Stimulated activated CD4-positive, alpha-beta T cell treated with anti-CD3 and anti-CD28 coated beads, Interleukin-1b, Interleukin-23, amount 100 ng/mL, for 48 hours (primary cell): ENCODE measurements around the gene TMEM117.

Experiments used
- DNase-seq: peaks from one replicate; pipeline ENCODE4 v3.0.0-alpha.2; 2020

TMEM117 gene

GRCh38 chr12:43887397-43887796 lies 51.5 kb downstream of the TMEM117 start:
- no peak for DNase-seq

GRCh38 chr12:43891856-43892574 lies 56.1 kb downstream of the TMEM117 start:
- no peak for DNase-seq

DNA sequence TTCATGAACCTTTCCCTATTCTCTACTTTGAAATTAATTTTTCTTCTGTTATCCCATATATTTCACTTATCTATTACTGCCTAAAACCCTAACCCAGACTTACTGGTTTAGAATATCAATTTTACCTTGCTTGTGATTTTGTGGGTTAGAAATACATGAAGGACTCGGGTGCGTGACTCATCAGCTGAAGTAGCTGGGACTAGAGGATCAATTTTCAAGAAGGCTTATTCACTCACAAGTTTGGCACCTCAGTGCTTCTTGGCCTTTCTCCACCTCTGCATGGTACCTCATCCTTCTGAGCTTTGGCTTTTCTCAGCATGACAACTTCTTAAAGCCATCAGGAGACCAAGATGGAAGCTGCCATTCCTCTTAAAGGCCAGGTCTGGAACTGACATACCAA lies 57.8 kb downstream of the TMEM117 start:
- DNase-seq, result no peak

DNA sequence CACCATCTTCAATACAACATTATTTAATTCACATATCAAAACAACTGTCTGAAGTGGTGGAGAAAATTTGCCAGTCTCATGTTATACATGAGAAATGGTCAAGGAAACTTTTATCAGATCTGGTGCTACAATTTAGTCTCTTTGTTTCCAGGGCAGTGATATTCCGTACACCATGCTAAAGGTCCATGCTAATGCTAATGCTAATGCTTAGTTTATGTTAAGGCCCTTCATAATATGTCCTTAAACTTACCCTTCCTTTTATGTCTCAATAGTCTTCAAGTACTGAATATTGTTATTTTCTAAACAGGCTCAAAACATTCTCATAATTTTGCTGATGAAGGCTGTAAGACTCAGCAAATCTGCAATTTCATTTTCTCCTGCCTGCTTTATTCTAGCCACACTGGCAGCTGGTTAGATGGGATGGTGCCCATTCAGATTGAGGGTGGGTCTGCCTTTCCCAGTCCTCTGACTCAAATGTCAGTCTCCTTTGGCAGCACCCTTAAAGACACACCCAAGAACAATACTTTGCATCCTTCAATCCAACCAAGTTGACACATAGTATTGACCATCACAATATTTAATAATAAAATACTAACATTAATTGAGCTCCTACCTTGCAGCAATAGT lies 59.8 kb downstream of the TMEM117 start:
- DNase-seq, result no peak

DNA sequence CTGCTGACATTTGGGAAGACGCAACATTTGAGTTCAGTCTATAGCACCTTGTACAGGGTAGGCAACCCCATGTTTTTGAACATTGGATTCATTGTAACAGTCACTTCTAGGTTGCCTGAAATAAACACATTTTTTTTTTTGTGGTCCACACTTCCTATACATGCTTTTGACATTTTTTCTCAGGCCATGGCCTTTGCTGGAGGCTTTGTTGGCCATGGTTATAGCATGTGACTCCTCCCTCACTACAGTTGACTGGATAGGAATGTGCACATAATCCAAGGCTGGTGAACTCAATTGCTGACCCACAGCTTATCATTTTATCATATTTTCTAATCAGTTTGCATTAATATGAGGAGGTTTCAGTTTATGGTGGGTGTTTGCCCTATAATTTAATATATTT lies 60.6 kb downstream of the TMEM117 start:
- DNase-seq, result no peak

DNA sequence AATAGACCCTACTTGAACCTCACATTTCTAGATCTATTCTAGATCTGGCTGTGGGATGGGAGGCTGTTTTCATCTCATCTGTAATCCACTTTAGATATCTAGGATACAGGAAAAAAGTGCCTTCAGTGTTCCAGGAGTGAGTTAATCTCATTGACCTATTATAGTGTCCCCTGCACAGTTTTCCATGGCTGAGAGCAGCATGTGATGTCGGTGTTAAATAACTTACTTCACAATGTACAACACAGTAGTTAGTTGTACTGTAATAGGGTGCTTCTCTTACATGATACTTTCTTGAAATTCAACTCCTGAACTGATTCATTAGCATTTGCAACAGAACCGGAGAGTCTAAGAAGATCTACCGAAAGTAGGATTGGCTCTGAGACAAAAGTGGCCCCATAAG lies 62.6 kb downstream of the TMEM117 start:
- no peak for DNase-seq

- DNase-seq, result no peak
These were observed 63.7 kb downstream of the TMEM117 start for GRCh38 chr12:43899574-43899973.

- DNase-seq, result no peak
These were observed 67.8 kb downstream of the TMEM117 start for GRCh38 chr12:43903686-43904085.

- DNase-seq, result no peak
These were observed 77.0 kb downstream of the TMEM117 start for GRCh38 chr12:43912859-43913258.

DNA sequence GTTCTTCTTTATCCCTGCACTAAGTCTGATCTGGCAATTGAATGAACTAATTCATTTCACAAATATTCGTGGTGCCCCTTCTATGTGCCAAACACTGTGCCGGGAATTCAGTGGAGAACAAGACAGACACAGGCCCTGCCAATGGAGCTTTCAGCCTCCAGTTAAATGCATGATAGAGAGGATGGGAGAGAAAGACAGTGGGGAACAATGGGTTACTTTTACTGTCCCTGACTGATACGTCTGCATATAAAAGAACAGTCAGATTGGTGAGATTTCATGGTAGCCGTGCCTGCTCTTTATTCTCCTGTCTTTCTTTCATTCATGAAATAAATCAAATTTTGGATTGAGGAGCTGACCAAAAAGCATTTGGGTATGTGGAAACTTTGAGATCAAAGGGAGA lies 78.5 kb downstream of the TMEM117 start:
- DNase-seq, result no peak

- no peak for DNase-seq
These were observed 79.1 kb downstream of the TMEM117 start for GRCh38 chr12:43914923-43915468.

DNA sequence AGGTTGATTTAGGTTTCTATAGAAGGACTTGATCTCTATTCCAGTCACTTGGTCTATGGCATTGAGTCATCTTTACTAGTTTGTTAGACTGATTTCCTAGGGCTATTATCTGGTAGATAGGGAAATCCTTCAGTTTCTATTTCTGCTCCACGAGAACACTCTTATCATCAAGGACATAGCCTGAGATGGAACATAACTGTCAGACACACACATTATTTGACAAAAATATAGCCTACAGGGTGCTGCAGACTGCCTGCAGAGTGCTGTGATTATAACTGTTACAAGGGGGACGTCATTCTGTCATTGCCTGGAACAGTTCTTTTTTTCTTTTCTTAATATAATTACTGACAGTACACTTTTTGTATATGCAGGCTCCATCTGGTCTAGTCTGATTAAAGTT lies 82.0 kb downstream of the TMEM117 start:
- DNase-seq, result no peak

GRCh38 chr12:43921666-43922337 lies 85.9 kb downstream of the TMEM117 start:
- DNase-seq, result no peak

DNA sequence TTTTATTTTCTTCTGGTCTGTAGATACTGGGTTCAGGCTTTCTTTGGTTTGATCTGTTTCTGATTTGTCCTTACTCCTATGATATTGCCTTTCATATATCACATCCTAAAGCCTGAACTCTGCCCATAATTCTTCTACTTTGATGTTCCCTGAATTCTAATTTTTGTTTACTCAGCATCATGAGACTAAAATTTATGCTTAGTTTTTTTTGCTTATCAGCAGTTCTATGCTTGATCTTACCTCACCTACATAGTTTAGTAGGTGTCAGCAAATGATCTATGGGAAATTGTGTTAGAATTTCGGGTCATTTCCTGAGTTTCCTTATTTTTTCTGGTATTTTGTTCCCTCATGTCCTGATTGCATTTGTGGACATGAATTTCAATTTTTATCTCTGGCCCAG lies 94.2 kb downstream of the TMEM117 start:
- DNase-seq, result no peak

- DNase-seq, result no peak
These were observed 95.3 kb downstream of the TMEM117 start for GRCh38 chr12:43931187-43931586.

DNA sequence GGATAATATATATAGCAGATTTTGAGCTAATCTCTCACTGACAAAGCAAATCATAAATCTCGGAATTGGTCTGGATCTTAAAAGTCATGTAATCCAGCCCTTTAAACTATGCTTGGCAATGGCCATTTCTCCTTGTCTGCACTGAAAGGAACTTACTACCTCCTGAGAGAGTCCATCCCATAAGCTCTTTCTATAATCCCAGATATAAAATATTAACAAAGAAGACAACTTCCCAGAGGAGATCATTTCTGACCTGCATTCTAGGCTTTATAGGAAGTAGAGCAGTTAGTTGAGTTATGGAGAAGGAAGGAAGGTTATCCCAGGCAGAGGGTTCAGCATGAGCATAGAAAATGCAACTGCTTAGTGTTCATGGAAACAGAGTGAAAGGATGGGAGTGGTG lies 99.7 kb downstream of the TMEM117 start:
- DNase-seq, result no peak

DNA sequence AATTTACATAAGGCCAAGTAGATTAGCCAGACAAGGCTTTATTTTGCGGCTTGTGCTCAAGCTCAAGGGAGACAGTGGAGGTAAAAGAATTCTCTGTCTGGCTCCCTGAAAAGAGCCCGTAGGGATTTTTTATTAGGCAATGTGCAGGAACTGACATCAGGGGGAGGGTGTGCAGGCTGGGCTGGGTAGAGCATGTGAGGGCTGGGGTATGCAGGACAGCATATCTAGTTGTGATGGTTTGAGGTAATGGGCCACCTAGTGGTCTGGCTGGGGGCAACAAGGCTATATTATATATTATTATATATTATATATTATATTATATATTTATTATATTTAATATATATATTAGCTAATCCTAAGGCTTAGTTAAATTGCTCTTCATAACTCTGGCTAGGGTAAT lies 102.1 kb downstream of the TMEM117 start:
- no peak for DNase-seq

DNA sequence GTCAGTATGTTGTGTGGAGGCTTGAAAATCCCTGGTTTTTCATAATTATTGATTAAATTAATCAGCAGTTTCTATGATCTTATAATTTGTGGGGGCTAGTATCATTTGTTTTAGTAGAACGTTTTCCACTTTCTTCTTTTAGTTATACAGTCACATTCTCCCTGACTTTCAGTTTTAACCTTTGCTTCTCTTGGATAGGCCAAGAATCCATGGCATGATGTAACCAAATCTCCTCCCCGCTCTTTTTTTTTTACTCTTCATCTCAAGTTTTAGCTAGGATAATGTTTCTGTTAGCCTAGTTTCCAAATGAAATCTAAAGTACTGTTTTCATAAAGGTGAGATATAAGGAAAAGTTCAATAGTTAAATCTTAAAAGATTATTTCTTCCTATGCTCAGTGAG lies 106.5 kb downstream of the TMEM117 start:
- no peak for DNase-seq

DNA sequence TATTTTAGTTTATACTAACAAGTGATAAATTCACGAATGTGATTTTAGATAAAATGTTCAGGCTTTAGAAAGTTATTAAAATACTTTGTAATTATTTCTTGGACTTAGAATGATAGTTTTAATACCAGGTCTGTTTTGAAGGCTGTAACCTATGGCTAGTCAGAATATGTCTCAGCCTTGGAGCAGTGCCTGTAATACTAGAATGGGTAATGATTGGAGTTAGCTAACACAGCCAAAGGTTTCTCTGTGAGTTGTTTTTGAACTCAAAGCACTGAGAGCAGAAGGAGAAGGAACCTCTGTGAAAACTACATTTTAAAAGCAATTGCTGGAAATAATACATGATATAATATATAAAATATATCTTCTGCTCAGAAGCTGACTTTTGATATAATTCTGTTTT lies 110.1 kb downstream of the TMEM117 start:
- DNase-seq, result no peak

- DNase-seq, result no peak
These were observed 115.4 kb downstream of the TMEM117 start for GRCh38 chr12:43951286-43951685.

GRCh38 chr12:43957732-43958372 lies 122.0 kb downstream of the TMEM117 start:
- no peak for DNase-seq

DNA sequence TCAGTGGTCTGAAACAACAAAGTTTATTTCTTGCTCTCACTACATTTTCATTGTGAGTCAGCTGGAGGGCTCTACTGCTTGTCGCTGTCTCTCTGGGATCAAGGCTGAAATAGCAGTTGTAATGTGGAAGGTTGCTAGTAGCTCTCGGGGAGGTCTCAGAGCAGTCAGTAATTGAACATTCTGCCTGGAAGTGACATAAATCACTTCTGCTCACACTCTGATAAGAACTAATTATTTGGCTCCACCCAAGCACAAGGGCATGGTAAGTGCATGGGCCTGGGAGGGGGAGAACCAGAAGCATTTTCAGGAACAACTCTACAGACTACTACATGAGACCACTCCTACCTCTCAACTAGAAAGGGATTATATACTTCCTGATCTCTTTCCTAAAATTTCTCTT lies 128.2 kb downstream of the TMEM117 start:
- no peak for DNase-seq

DNA sequence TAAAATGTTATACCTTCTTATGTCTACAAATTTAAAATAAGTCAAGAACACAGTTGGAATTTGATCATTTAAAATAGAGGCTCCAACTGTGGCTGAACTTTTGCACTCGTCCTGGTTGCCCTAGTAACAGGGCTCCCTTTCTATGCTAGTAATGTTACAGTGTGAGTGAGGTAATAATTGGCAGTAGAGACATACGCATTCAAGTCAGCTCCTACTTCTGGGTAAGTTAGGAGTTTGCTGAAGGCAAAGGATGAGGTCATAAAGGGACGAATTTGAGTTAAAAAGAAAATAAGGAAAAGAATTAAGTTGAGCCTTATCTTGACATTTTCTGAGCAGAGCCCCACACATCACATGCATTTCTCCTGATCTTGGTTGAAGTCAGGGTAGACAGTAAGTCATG lies 129.1 kb downstream of the TMEM117 start:
- DNase-seq, result no peak

- no peak for DNase-seq
These were observed 130.0 kb downstream of the TMEM117 start for GRCh38 chr12:43965899-43966298.
